ENCODE data around the gene ZG16.
A peak's percentile ranks its signal among the peaks of the same experiment; 100 is the strongest.

ZG16 gene

GRCh38 chr16:29811170-29811895, 33.3 kb downstream of the ZG16 start:
- peak; percentile 91 for DNase-seq

- peak; percentile 68 for DNase-seq
These were observed 34.0 kb downstream of the ZG16 start, which contains the start of gene PRRT2 for GRCh38 chr16:29811896-29812665. Gene PRRT2 (plus strand): TSS chr16:29812193. CDS start chr16:29813055, 862 bp downstream.

- no peak for DNase-seq
These were observed 34.9 kb downstream of the ZG16 start for GRCh38 chr16:29812754-29813643.

GRCh38 chr16:29813644-29814562, 35.8 kb downstream of the ZG16 start:
- DNase-seq, result no peak

- DNase-seq, result no peak
These were observed 36.5 kb downstream of the ZG16 start for GRCh38 chr16:29814592-29814991.

GRCh38 chr16:29815032-29815721, 37.1 kb downstream of the ZG16 start:
- DNase-seq, result no peak

GRCh38 chr16:29815793-29816693, 38.0 kb downstream of the ZG16 start, which contains the start of gene PAGR1:
Gene PAGR1 (plus strand): TSS chr16:29816152. CDS start chr16:29816526, 374 bp downstream.
- peak; percentile 99 for DNase-seq

GRCh38 chr16:29816694-29817441, 38.8 kb downstream of the ZG16 start:
- DNase-seq, result peak; percentile 79

GRCh38 chr16:29818082-29818481, 40.0 kb downstream of the ZG16 start:
- no peak for DNase-seq

- DNase-seq, result no peak
These were observed 41.5 kb downstream of the ZG16 start for GRCh38 chr16:29819506-29819905.

- peak; percentile 76 for DNase-seq
These were observed 42.2 kb downstream of the ZG16 start, which contains the start of gene MVP for GRCh38 chr16:29820271-29820701. Gene MVP (plus strand): TSS chr16:29820462. CDS start chr16:29830550, 10,088 bp downstream.

- DNase-seq, result peak; percentile 66
These were observed 42.9 kb downstream of the ZG16 start for GRCh38 chr16:29820730-29821642.

GRCh38 chr16:29821643-29822115, 43.6 kb downstream of the ZG16 start:
- DNase-seq, result no peak

- DNase-seq, result no peak
These were observed 46.6 kb downstream of the ZG16 start for GRCh38 chr16:29824589-29825144.

- DNase-seq, result peak; percentile 87
These were observed 47.3 kb downstream of the ZG16 start for GRCh38 chr16:29825145-29826044.

- DNase-seq, result no peak
These were observed 48.3 kb downstream of the ZG16 start for GRCh38 chr16:29826342-29826695.

GRCh38 chr16:29830774-29831173, 52.7 kb downstream of the ZG16 start:
- DNase-seq, result no peak

Data from activated CD4-positive, alpha-beta T cell treated with anti-CD3 and anti-CD28 coated beads, Interleukin-2, Interleukin-6, amounts not matched to agents 100 ng/mL and 50 ng/mL, durations not matched to agents 16 hours and 8 hours (primary cell).